Epithelial cell of proximal tubule (primary cell): ENCODE data around the gene RPP25. TPM values are rescaled to one million over a fixed set of nuclear protein-coding genes. Genes with fewer than 3 reads are reported as not detected.
A peak's percentile ranks its signal among the peaks of the same experiment; 100 is the strongest.

Experiments
- DNase-seq: peaks from one replicate; pipeline ENCODE4 v3.0.0-alpha.2; 2011; ENCODE audit warnings: low read depth
- H3K4me3 ChIP-seq: 2 replicates; pipeline ENCODE4 v1.5.1; 2011; ENCODE audit warnings: low read depth, mild to moderate bottlenecking, low read length
- CTCF ChIP-seq: conservative IDR thresholded peaks from 2 replicates; pipeline ENCODE4 v1.5.1; 2012; ENCODE audit warnings: low read depth, mild to moderate bottlenecking, low read length
- total RNA-seq: library from RNA; depleted of rRNA; stranded (reverse); fragments of >200 nt; gene quantifications from 2 replicates; pipeline ENCODE4 v1.2.3, GENCODE V29; 2015

The RPP25 gene
- total RNA-seq, 1 donor from 2014 or later = 6.1 TPM

DNA sequence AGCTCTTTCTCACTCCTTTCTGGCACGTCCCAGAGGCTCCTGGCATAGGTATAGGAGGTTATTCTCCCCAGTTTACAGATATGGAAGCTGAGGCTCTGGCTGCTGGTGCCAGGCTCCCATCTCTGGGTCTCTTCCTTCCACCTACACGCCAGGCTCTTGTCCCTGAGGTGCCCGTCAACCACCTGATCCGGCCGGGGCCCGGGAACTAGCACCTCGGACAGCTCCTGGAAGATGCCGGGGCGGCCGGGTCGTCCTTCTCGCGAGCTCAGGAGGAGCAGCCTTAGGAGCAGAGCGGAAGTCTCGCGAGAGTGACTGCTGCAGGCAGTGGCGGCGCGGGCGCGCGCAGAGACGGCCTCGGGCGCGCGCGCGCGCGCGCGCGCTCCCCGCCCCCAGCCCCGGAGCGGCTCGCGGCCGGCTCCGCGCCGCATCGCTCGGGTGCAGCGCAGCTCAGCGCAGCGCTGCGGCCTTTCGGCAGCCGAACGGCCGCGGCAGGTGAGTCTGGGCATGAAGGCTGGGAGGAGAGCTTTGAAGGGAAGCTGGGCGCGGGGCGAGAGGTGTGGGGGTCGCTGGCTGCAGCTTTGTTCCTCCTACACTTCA, 38.7 kb upstream of the RPP25 start, which contains the start of gene SCAMP5:
SCAMP5 (plus strand) TSS at position 382 of the 597 bp plus-strand sequence. CDS start 16,277 bp downstream, outside the sequence.
- H3K4me3 ChIP-seq = peak within 1 kb of the TSS; percentile 77
- no peak for TF ChIP-seq CTCF
- DNase-seq = peak; percentile 42

DNA sequence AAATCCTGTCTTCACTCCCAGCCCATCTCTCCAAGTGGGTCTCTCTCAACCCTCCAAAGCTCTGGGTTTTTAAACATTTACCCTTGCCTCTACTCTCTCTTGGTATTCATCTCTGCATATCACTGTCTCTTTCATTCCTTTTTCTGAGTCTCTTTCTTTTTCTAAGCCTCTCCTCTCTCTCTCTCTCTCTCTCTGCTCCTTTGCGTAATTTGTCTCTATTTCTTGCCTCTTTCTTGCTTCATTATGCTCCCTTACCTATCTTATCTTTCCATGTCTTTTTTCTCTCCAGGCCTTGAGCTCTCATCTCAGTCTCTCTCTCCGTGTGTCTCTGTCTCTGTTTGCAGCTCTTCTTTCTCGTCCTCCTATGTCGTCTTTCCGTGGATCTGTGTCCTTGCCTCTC, 38.1 kb upstream of the RPP25 start:
- H3K4me3 ChIP-seq = no peak overlapping the region
- no peak for TF ChIP-seq CTCF

GRCh38 chr15:74994236-74994635, 37.7 kb upstream of the RPP25 start:
- TF ChIP-seq CTCF = no peak
- H3K4me3 ChIP-seq = no peak overlapping the region
- no peak for DNase-seq

More for the DNA sequence above, 38.1 kb upstream of the RPP25 start:
- DNase-seq = no peak

DNA sequence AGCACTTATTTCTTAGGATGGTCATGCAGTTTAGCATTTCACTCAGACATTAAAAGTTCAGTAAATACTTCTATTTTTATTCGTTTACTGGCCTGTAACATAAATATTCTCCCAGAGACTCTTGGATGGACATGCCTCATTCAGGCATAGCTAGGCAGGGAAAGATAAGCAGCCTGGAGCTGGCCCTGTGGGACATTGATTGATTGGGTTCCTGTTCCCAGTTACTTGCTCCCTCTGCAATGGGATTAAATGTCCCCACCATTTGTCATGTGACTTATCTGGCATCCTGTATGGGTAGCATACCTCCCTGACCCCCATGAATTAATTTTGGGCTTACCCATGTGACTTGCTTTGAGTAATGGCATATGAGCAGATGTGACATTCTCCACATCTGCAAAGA, 36.0 kb upstream of the RPP25 start:
- no peak overlapping the region for H3K4me3 ChIP-seq
- TF ChIP-seq CTCF = no peak
- no peak for DNase-seq

- no peak overlapping the region for H3K4me3 ChIP-seq
- no peak for TF ChIP-seq CTCF
- DNase-seq = no peak
Observed at GRCh38 chr15:74989527-74989926, 33.0 kb upstream of the RPP25 start.

- no peak for DNase-seq
- H3K4me3 ChIP-seq = no peak overlapping the region
Observed at GRCh38 chr15:74988007-74988800, 31.6 kb upstream of the RPP25 start.

More at GRCh38 chr15:74988007-74988800, 31.6 kb upstream of the RPP25 start:
- peak; percentile 86 for TF ChIP-seq CTCF
